Superior temporal gyrus (tissue), 1 donor: ENCODE results near the gene GALNT14.

Experiments
- DNase-seq: peaks from one replicate; pipeline ENCODE4 v3.0.0-alpha.2; 2016; ENCODE audit errors: extremely low spot score

Gene GALNT14

GRCh38 chr2:31011587-31011986 lies 126.7 kb downstream of the GALNT14 start:
- DNase-seq: no peak

- no peak for DNase-seq
These were observed 129.6 kb downstream of the GALNT14 start for GRCh38 chr2:31008561-31009114.

GRCh38 chr2:31004257-31004656 lies 134.0 kb downstream of the GALNT14 start:
- DNase-seq: no peak

- DNase-seq: no peak
These were observed 134.5 kb downstream of the GALNT14 start for GRCh38 chr2:31003749-31004148.

GRCh38 chr2:31002537-31003150 lies 135.6 kb downstream of the GALNT14 start:
- DNase-seq: no peak

- DNase-seq: no peak
These were observed 137.3 kb downstream of the GALNT14 start for GRCh38 chr2:31000970-31001369.

GRCh38 chr2:30998672-30999071 lies 139.6 kb downstream of the GALNT14 start:
- DNase-seq: no peak

- no peak for DNase-seq
These were observed 140.3 kb downstream of the GALNT14 start for GRCh38 chr2:30997979-30998378.

- no peak for DNase-seq
These were observed 143.8 kb downstream of the GALNT14 start for GRCh38 chr2:30994227-30995056.

- DNase-seq: no peak
These were observed 145.5 kb downstream of the GALNT14 start for GRCh38 chr2:30992781-30993180.

GRCh38 chr2:30990671-30991070 lies 147.6 kb downstream of the GALNT14 start:
- DNase-seq: no peak

- no peak for DNase-seq
These were observed 148.1 kb downstream of the GALNT14 start for GRCh38 chr2:30990176-30990575.

GRCh38 chr2:30989746-30990145 lies 148.5 kb downstream of the GALNT14 start:
- no peak for DNase-seq

- no peak for DNase-seq
These were observed 150.7 kb downstream of the GALNT14 start for GRCh38 chr2:30987566-30987965.

- DNase-seq: no peak
These were observed 152.0 kb downstream of the GALNT14 start for GRCh38 chr2:30986231-30986580.

GRCh38 chr2:30985493-30986230 lies 152.6 kb downstream of the GALNT14 start:
- DNase-seq: no peak

- DNase-seq: no peak
These were observed 154.1 kb downstream of the GALNT14 start for GRCh38 chr2:30984148-30984547.

- DNase-seq: no peak
These were observed 156.7 kb downstream of the GALNT14 start for GRCh38 chr2:30981510-30981909.

GRCh38 chr2:30981096-30981495 lies 157.1 kb downstream of the GALNT14 start:
- no peak for DNase-seq

- no peak for DNase-seq
These were observed 158.4 kb downstream of the GALNT14 start for GRCh38 chr2:30979822-30980245.

GRCh38 chr2:30978854-30979253 lies 159.4 kb downstream of the GALNT14 start:
- no peak for DNase-seq

GRCh38 chr2:30978044-30978443 lies 160.2 kb downstream of the GALNT14 start:
- DNase-seq: no peak
